DOHH2 (cell line): ENCODE results near the gene PRKAG3.

Source experiments
- CTCF ChIP-seq: fragments of 200-600 bp; sonication (generic); IDR thresholded peaks from one replicate; pipeline ENCODE4 v1.5.1; 2014; ENCODE audit warnings: antibody characterized with exemption, mild to moderate bottlenecking, low read depth, low read length; ENCODE audit not compliant: poor library complexity, severe bottlenecking
- EZH2phosphoT487 ChIP-seq: fragments of 200-600 bp; sonication (generic); IDR thresholded peaks from 2 replicates; pipeline ENCODE4 v1.6.1; 2017; ENCODE audit warnings: borderline replicate concordance, mild to moderate bottlenecking, antibody characterized with exemption, low read length, moderate library complexity, mixed read lengths

DNA sequence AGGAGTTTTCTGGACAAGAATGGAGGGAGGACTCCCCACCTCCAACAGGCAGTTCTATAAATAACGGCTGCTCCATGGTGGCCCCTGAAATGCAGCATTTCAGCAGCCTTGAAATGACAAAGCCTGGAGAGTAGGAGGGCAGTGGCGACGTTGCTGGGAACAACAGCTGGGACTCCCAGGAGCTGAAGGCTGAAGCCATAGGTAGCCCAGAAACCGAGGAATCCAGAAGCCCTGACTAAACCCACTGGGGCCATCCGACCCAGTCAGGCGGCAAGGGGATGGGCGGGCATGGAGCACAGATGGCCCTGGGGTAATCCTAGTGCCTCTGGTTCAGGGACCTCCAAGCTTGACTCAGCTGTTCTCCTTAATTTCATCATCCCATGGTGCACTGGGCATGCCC is 9.0 kb downstream of the PRKAG3 start:
- TF ChIP-seq CTCF: no peak
- no peak for TF ChIP-seq EZH2phosphoT487
